SK-N-SH treated with all-trans-retinoic acid at 6 μM for 48 hours (cell line): ENCODE measurements around the gene GPSM1.

Experiments
- CSDC2 ChIP-seq: fragments of 250-450 bp; sonication (Bioruptor Pico); IDR thresholded peaks from 2 replicates; pipeline ENCODE4 v1.5.0; 2020; ENCODE audit warnings: mild to moderate bottlenecking, moderate library complexity
- GLIS3 ChIP-seq: fragments of 250-450 bp; sonication (Bioruptor Pico); IDR thresholded peaks from 2 replicates; pipeline ENCODE4 v1.5.0; 2020; ENCODE audit warnings: mild to moderate bottlenecking, moderate library complexity
- ISL1 ChIP-seq: fragments of 250-450 bp; sonication (Bioruptor Pico); IDR thresholded peaks from 2 replicates; pipeline ENCODE4 v2.1.2; 2022; ENCODE audit warnings: mild to moderate bottlenecking, moderate library complexity
- OSR1 ChIP-seq: fragments of 250-450 bp; sonication (Bioruptor Pico); IDR thresholded peaks from 2 replicates; pipeline ENCODE4 v1.8.0; 2022; ENCODE audit warnings: moderate library complexity, mild to moderate bottlenecking, inconsistent platforms
- SNAI2 ChIP-seq: fragments of 250-450 bp; sonication (Bioruptor Pico); IDR thresholded peaks from 2 replicates; pipeline ENCODE4 v1.5.0; 2020; ENCODE audit warnings: mild to moderate bottlenecking, moderate library complexity
- ZFP30 ChIP-seq: fragments of 450-650 bp; formaldehyde crosslinking; IDR thresholded peaks from 2 replicates; pipeline ENCODE4 v1.5.0; 2022; ENCODE audit warnings: mild to moderate bottlenecking, moderate library complexity
- ZNF70 ChIP-seq: fragments of 450-650 bp; formaldehyde crosslinking; IDR thresholded peaks from 2 replicates; pipeline ENCODE4 v1.5.0; 2020; ENCODE audit warnings: mild to moderate bottlenecking, moderate library complexity
- TF ChIP-seq, protein P1 (sequence below): fragments of 250-450 bp; sonication (Bioruptor Pico); IDR thresholded peaks from 2 replicates; pipeline ENCODE4 v1.8.0; 2020; ENCODE audit warnings: mild to moderate bottlenecking, moderate library complexity, borderline replicate concordance

DNA sequence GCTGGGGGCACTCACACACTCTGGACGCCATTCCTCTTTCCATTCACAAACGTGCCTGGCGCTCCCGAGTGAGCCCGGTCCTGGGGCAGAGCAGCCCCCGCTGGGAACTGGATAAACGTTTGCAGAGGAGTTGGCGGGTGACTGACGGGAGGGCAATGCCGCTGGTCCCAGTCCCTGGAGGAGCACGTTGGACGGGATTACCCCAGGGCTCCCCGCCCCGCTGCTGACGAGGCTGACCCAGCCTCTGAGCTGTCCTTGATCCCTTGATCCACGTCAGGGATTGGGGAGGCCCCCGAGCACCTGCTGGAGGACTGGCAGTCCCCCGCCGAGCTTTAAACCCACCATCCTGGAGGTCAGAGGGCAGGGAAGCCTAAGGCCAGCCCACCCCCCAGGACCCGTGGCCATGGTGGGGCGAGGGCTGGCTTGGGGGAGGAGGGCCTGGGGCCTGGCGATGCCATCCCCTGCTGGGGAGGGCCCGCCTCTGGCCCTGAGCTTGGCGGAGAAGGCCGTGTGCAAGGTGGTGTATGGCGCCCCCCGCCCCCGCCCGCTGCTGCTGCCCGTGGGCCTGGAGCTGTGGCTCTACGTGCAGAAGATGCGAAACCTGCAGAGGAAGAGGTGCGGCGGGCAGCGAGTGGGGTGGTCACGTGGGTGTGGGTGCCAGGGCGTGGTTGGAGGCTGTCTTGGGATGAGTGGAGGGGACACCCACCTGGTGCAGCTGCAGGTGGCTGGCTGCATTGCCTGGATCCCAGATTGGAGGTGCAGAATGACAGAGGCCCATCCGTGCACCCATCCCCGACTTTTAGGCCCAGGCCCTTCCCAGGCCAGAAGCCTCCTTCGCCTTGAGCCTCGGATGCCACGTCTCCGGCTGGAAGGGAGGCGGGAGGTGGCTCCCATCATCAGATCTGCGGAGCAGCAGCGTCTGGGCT is 4.5 kb downstream of the GPSM1 start:
- no peak for TF ChIP-seq CSDC2
- no peak for TF ChIP-seq ZNF70 (CRISPR knock-in tag)
- TF ChIP-seq, protein P1, sequence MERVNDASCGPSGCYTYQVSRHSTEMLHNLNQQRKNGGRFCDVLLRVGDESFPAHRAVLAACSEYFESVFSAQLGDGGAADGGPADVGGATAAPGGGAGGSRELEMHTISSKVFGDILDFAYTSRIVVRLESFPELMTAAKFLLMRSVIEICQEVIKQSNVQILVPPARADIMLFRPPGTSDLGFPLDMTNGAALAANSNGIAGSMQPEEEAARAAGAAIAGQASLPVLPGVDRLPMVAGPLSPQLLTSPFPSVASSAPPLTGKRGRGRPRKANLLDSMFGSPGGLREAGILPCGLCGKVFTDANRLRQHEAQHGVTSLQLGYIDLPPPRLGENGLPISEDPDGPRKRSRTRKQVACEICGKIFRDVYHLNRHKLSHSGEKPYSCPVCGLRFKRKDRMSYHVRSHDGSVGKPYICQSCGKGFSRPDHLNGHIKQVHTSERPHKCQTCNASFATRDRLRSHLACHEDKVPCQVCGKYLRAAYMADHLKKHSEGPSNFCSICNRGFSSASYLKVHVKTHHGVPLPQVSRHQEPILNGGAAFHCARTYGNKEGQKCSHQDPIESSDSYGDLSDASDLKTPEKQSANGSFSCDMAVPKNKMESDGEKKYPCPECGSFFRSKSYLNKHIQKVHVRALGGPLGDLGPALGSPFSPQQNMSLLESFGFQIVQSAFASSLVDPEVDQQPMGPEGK (CRISPR knock-in tag) = no peak
- TF ChIP-seq ISL1 (CRISPR knock-in tag) = no peak
- TF ChIP-seq SNAI2 (CRISPR knock-in tag) = no peak
- TF ChIP-seq OSR1 (CRISPR knock-in tag) = no peak
- no peak for TF ChIP-seq GLIS3 (CRISPR knock-in tag)
- no peak for TF ChIP-seq ZFP30 (CRISPR knock-in tag)
